ENCODE data around the gene PSORS1C1.
"Not testable (repeated sequence)": the region's sequence is repeated elsewhere in the genome, so short reads cannot be mapped to it uniquely, and the experiment has no call there.

Gene PSORS1C1

GRCh38 chr6:31161216-31162126 is 46.9 kb downstream of the PSORS1C1 start:
- DNase-seq, result no peak

- DNase-seq, result no peak
Observed at GRCh38 chr6:31162463-31163165, 48.0 kb downstream of the PSORS1C1 start.

GRCh38 chr6:31163922-31164321 is 49.3 kb downstream of the PSORS1C1 start:
- no peak for DNase-seq

GRCh38 chr6:31164475-31165063 is 50.0 kb downstream of the PSORS1C1 start:
- DNase-seq, result not testable (repeated sequence)

GRCh38 chr6:31165064-31165832 is 50.6 kb downstream of the PSORS1C1 start:
- not testable (repeated sequence) for DNase-seq

GRCh38 chr6:31165986-31166385 is 51.4 kb downstream of the PSORS1C1 start:
- DNase-seq, result no peak

- DNase-seq, result no peak
Observed at GRCh38 chr6:31168606-31169005, 54.0 kb downstream of the PSORS1C1 start.

GRCh38 chr6:31169123-31169857 is 54.7 kb downstream of the PSORS1C1 start:
- DNase-seq, result no peak

GRCh38 chr6:31169858-31170599 is 55.4 kb downstream of the PSORS1C1 start:
- DNase-seq, result not testable (repeated sequence)

GRCh38 chr6:31170600-31170881 is 55.9 kb downstream of the PSORS1C1 start, which contains the start of gene POU5F1:
Gene POU5F1, minus strand, starts transcription at chr6:31170682. Its CDS starts 62 bp downstream, at chr6:31170620.
- no peak for DNase-seq

- DNase-seq, result no peak
Observed at GRCh38 chr6:31170987-31171671, 56.5 kb downstream of the PSORS1C1 start.

- no peak for DNase-seq
Observed at GRCh38 chr6:31171931-31172905, 57.6 kb downstream of the PSORS1C1 start.

GRCh38 chr6:31172973-31173384 is 58.4 kb downstream of the PSORS1C1 start:
- DNase-seq, result no peak

- DNase-seq, result no peak
Observed at GRCh38 chr6:31173406-31173805, 58.8 kb downstream of the PSORS1C1 start.

GRCh38 chr6:31174378-31174777 is 59.8 kb downstream of the PSORS1C1 start:
- no peak for DNase-seq

GRCh38 chr6:31175971-31176370 is 61.4 kb downstream of the PSORS1C1 start:
- DNase-seq, result no peak

- no peak for DNase-seq
Observed at GRCh38 chr6:31178143-31179041, 63.8 kb downstream of the PSORS1C1 start.

GRCh38 chr6:31179042-31179386 is 64.4 kb downstream of the PSORS1C1 start:
- no peak for DNase-seq

- no peak for DNase-seq
Observed at GRCh38 chr6:31179896-31180295, 65.3 kb downstream of the PSORS1C1 start.

Data from NCI-H2081 (cell line).